GM21576 (cell line): Measurements from ENCODE around the gene FAM43B.
A peak's percentile ranks its signal among the peaks of the same experiment; 100 is the strongest.
"Not testable (repeated sequence)": the region's sequence is repeated elsewhere in the genome, so short reads cannot be mapped to it uniquely, and the experiment has no call there.

ENCODE experiments used
- ATAC-seq: cut with Tn5 transposase; IDR thresholded peaks from one replicate; pipeline ENCODE4 v1.9.1; 2021; ENCODE audit warnings: mild to moderate bottlenecking, moderate library complexity; ENCODE audit not compliant: unreplicated experiment

The FAM43B gene, protein sequence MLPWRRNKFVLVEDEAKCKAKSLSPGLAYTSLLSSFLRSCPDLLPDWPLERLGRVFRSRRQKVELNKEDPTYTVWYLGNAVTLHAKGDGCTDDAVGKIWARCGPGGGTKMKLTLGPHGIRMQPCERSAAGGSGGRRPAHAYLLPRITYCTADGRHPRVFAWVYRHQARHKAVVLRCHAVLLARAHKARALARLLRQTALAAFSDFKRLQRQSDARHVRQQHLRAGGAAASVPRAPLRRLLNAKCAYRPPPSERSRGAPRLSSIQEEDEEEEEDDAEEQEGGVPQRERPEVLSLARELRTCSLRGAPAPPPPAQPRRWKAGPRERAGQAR

GRCh38 chr1:20551945-20552727 is at the start of gene FAM43B:
Gene FAM43B (plus strand): TSS chr1:20552573. CDS start chr1:20552974, 401 bp downstream.
- no peak for ATAC-seq

- ATAC-seq, result no peak
These were observed 46.9 kb upstream of the FAM43B start for GRCh38 chr1:20505488-20505887.

DNA sequence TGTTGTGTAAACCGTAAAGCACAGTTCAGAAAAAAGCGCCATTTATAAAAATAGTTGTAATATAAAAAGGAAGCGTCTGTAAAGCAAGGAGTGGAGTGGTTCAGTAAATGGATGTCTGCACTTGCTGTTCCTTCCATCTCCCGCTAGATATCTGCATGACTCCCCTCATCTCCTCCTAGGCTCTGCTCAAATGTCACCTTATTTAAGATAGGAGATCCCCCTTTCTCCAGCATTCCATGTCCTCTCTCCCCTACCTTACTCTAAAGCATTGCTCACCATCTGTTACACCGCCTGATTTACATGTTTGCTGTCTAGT is 45.2 kb upstream of the FAM43B start:
- no peak for ATAC-seq

GRCh38 chr1:20507564-20508410 is 44.6 kb upstream of the FAM43B start, which contains the start of gene MUL1:
Gene MUL1 (minus strand): TSS chr1:20508151. CDS start chr1:20508024, 127 bp downstream.
- ATAC-seq, result peak; percentile 91

DNA sequence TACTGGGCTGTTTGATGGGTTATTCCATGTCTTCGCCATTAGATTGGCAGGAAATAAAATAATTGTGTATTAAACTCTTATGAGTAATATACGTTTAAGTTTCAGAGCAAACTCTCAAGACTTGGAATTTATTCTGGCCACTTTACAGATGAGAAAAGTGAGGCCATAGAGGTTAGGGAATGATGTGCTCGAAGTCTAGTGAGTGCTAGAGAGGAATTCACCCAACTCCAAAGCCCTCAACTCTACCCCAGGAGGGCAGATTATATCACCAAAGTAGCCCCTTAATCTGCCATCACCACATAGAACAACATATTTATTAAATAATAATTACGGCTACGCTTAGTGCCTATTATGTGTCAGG is 44.0 kb upstream of the FAM43B start:
- ATAC-seq, result no peak

GRCh38 chr1:20511518-20512428 is 40.6 kb upstream of the FAM43B start:
- ATAC-seq, result no peak

GRCh38 chr1:20519609-20520262 is 32.6 kb upstream of the FAM43B start:
- not testable (repeated sequence) for ATAC-seq

GRCh38 chr1:20521960-20522861 is 30.2 kb upstream of the FAM43B start:
- ATAC-seq, result no peak

- no peak for ATAC-seq
These were observed 26.1 kb upstream of the FAM43B start for GRCh38 chr1:20526267-20526666.

DNA sequence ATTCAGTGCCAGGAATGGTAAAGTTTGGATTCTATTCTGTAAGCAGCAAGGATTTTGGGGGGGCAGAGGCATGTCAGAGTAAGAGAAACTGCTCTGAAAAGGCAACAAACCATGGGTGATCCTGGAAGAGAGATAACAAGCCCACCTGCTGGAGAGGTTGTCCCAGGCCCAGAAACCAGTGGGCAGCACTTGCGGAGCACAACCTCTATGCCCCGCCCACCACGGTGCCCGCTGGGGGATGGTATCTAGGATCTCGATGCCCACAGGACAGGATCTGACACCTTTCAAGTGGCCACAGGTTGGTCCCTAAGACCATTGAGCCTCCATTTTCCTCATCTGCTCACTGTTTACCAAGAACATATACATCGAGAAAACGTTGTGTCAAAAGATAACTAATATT is 24.2 kb upstream of the FAM43B start:
- ATAC-seq, result no peak

- ATAC-seq, result no peak
These were observed 22.1 kb upstream of the FAM43B start for GRCh38 chr1:20530306-20530705.

DNA sequence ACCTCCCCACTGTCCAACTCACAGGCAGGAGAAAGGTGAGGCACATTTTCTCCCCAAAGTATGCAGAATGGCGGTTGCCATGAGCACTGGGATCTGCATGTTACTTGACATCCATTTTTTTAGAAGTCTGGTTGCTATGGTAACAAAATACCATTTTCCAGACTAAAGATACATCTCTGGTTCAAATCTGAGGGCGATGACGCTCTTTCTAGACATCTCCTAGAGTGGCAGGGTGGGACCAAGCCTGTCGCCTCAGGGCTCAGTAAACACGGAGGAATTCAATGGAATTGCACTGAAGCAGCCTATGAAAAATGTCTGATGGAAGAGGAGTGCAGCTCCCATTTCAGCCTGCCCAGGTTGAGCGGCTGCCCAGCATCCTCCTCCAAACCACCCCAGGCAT is 21.5 kb upstream of the FAM43B start:
- ATAC-seq, result no peak

DNA sequence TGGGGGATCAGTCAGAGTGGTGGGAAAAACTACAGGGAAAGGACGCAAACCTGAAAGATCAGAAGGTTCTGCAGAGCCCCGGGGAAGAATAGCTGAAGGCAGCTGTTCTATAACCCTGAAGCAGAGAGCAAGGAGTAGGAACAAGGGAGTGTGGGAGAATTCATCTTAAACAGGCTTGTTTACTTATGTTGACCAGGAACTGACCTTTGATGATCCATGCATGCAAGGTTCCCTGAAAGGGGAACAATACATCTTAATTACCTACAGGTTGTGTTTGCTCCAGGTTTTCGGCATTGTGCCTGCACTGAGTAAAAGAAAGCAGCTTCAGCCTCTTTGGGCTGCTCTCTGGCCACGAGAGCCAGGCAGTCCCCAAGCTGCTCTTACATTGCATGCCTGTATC is 18.7 kb upstream of the FAM43B start:
- no peak for ATAC-seq

GRCh38 chr1:20534659-20535417 is 17.5 kb upstream of the FAM43B start:
- ATAC-seq, result no peak

DNA sequence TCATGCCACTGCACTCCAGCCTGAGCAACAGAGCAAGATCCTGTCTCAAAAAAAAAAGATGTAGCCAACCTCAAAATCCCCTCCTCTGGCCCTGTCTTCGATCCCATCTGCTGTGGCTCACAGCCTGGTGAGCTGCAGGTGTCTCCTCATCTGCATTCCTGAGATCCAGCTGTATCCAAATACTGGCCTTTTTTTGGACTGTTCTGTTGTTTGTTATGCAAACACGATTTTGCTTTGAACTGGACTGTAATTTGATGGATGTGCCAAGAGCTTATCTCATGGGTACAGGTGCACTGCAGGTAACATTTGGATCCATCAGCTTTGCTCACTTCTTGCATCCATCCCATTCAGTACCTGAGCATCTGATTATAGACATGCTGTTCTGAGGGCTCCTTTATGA is 14.1 kb upstream of the FAM43B start:
- ATAC-seq, result no peak

- no peak for ATAC-seq
These were observed 13.4 kb upstream of the FAM43B start for GRCh38 chr1:20538760-20539551.

DNA sequence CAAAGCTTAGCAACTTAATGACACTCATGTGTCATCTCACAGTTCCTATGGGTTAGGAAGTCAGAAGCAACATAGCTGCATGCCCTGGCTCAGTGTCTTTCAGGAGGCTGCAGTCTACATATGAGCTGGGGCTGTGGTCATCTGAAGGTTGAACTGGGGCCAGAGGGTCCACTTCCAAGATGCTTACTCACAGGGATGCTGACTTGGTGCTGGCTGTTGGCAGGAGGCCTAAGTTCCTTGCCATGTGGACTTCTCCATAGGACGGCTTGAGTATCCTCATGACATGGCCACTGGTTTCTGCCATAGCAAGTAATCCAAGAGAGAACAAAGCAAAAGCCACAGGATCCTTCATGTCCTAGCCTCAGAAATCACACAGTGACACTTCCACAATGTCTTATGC is 12.1 kb upstream of the FAM43B start:
- no peak for ATAC-seq
